Keratinocyte (primary cell): ENCODE results near the gene CRYL1. TPM values are rescaled to one million over a fixed set of nuclear protein-coding genes. Genes with fewer than 3 reads are reported as not detected.

Experiments
- DNase-seq: peaks from one replicate; pipeline ENCODE4 v3.0.0-alpha.2; 2011; ENCODE audit warnings: low read depth, missing footprints, low spot score
- FAIRE-seq: peaks from 2 replicates; lab custom pipeline; 2011; peaks lifted over from hg19 to GRCh38; lab: Jason Lieb, UNC
- H2AFZ ChIP-seq: 2 replicates; pipeline ENCODE4 v1.6.0; 2012; ENCODE audit warnings: low read length, control low read depth, inconsistent platforms; ENCODE audit not compliant: control insufficient read depth
- H3K27ac ChIP-seq: 2 replicates; pipeline ENCODE4 v1.5.1; 2011; ENCODE audit warnings: low read length; ENCODE audit not compliant: control insufficient read depth, insufficient read depth
- H3K27me3 ChIP-seq: 3 replicates; pipeline ENCODE4 v1.6.0; 2011; ENCODE audit warnings: low read length; ENCODE audit not compliant: control insufficient read depth, insufficient read depth; ENCODE audit errors: extremely low read depth
- H3K36me3 ChIP-seq, 2 experiments: 2 replicates in 1 of 2; 3 replicates in 1 of 2; pipeline ENCODE4 v1.5.1; 2011; ENCODE audit warnings: low read length in 2 of 2, mild to moderate bottlenecking in 1 of 2; ENCODE audit not compliant: control insufficient read depth in 2 of 2, insufficient read depth in 2 of 2; ENCODE audit errors: extremely low read depth in 1 of 2
- H3K4me1 ChIP-seq: 3 replicates; pipeline ENCODE4 v1.5.1; 2011; ENCODE audit warnings: low read length; ENCODE audit not compliant: control insufficient read depth, insufficient read depth; ENCODE audit errors: extremely low read depth
- H3K4me2 ChIP-seq: 3 replicates; pipeline ENCODE4 v1.6.0; 2011; ENCODE audit warnings: low read depth, low read length; ENCODE audit not compliant: control insufficient read depth, insufficient read depth; ENCODE audit errors: extremely low read depth
- H3K4me3 ChIP-seq, 3 experiments: fragments of 200-600 bp in 1 of 3; sonication (generic) in 1 of 3; 2 replicates in 2 of 3; 3 replicates in 1 of 3; pipeline ENCODE4 v1.5.1; 2011 to 2016; ENCODE audit warnings: low read length in 3 of 3, mild to moderate bottlenecking in 3 of 3, control low read depth in 2 of 3, inconsistent platforms in 1 of 3, low read depth in 1 of 3, mixed read lengths in 1 of 3, mixed run types in 1 of 3, moderate library complexity in 1 of 3; ENCODE audit not compliant: control insufficient read depth in 2 of 3, insufficient read depth in 2 of 3; ENCODE audit errors: extremely low read depth in 1 of 3
- H3K79me2 ChIP-seq: 2 replicates; pipeline ENCODE4 v1.6.0; 2012; ENCODE audit warnings: low read length; ENCODE audit not compliant: control insufficient read depth, insufficient read depth
- H3K9ac ChIP-seq: 3 replicates; pipeline ENCODE4 v1.6.0; 2011; ENCODE audit warnings: low read length; ENCODE audit not compliant: control insufficient read depth, insufficient read depth; ENCODE audit errors: extremely low read depth
- H3K9me1 ChIP-seq: 3 replicates; pipeline ENCODE4 v1.6.0; 2011; ENCODE audit warnings: low read length; ENCODE audit not compliant: control insufficient read depth, insufficient read depth; ENCODE audit errors: extremely low read depth
- H3K9me3 ChIP-seq: 2 replicates; pipeline ENCODE4 v1.5.1; 2012; ENCODE audit warnings: low read depth, low read length; ENCODE audit not compliant: control insufficient read depth
- H4K20me1 ChIP-seq: 3 replicates; pipeline ENCODE4 v1.6.0; 2011; ENCODE audit warnings: low read length; ENCODE audit not compliant: control insufficient read depth, insufficient read depth; ENCODE audit errors: extremely low read depth
- EZH2 ChIP-seq: IDR thresholded peaks from one replicate; pipeline ENCODE4 v1.6.1; 2012; ENCODE audit warnings: inconsistent platforms, mild to moderate bottlenecking, low read length, moderate library complexity
- dilution Hi-C: fragments of 300-500 bp; cut with MboI; formaldehyde crosslinking; loops from one replicate; pipeline ENCODE4 v1.7.0; 2020; ENCODE audit warnings: low sequenced_read_pairs; ENCODE audit not compliant: extremely low pct_ligation_motif_present
- polyA plus RNA-seq, 5 experiments: library from polyadenylated mRNA; depleted of rRNA in 3 of 5; stranded (reverse) in 3 of 5; stranded (forward) in 1 of 5; unstranded in 1 of 5; fragments of >200 nt; gene quantifications; 1 replicate in 1 of 5; 2 replicates in 3 of 5; 3 replicates in 1 of 5; pipeline versions ENCODE4 v1.2.1 to v1.2.3, GENCODE V29; 2011 to 2012; ENCODE audit warnings: missing spikeins in 2 of 5, low read depth in 1 of 5, low replicate concordance in 1 of 5
- TF ChIP-seq, protein P1 (sequence below), 3 experiments: IDR thresholded peaks in 1 of 3; conservative IDR thresholded peaks in 1 of 3; optimal IDR thresholded peaks in 1 of 3; 2 replicates in 2 of 3; 3 replicates in 1 of 3; pipeline versions ENCODE3 to v1.5.1; 2011; ENCODE audit warnings: low read length in 3 of 3, mild to moderate bottlenecking in 3 of 3, moderate library complexity in 2 of 3, control low read depth in 1 of 3, inconsistent platforms in 1 of 3; ENCODE audit not compliant: insufficient read depth in 2 of 3; ENCODE audit errors: extremely low read depth in 1 of 3

The CRYL1 gene
- polyA plus RNA-seq, 1 donor (not counting 4 experiments of a cell fraction or from before 2014, with no cell fraction given), result 27.2 TPM

DNA sequence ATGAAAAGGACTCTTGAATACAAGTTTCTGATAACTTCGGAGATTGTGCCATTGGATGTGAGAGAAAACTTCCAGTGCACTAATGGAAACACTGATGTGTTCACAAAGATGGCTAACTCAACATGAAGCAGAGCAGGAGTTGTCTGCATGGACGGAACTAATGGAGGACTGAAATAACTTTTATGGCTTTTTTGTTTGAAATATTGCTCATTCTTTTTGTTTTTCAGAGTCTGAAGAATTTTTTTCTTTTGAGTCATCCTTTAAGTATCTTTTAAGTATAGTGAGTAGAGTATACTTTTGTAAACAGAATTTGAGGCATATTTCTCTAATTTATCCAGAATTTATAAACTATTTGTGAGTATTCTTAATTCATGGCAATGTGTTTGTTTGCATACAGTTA lies 25.7 kb downstream of the CRYL1 start:
- H3K79me2 ChIP-seq, result no peaks in the 10 kb centered on the region
- no peak overlapping the region for H3K9ac ChIP-seq
- no peaks in the 10 kb centered on the region for H3K9me3 ChIP-seq
- peaks cover 5% of the 10 kb centered on the region for H3K4me1 ChIP-seq
- DNase-seq (no peak), FAIRE-seq (no peak)
- H3K4me3 ChIP-seq, result no peak overlapping the region
- H3K4me2 ChIP-seq, result no peak overlapping the region
- H2AFZ ChIP-seq, result no peak overlapping the region
- TF ChIP-seq EZH2, result no peak
- no peaks in the 10 kb centered on the region for H3K9me1 ChIP-seq
- H3K36me3 ChIP-seq, result peaks cover 0 to 1% of the 10 kb centered on the region in 2 experiments
- no peak overlapping the region for H3K27ac ChIP-seq
- no peaks in the 10 kb centered on the region for H3K27me3 ChIP-seq
- dilution Hi-C loops, result loop anchor here (25.0 kb wide), 1 partner anchor 313 kb away; the partner anchor contains the start of gene GJB2
- no peaks in the 10 kb centered on the region for H4K20me1 ChIP-seq

DNA sequence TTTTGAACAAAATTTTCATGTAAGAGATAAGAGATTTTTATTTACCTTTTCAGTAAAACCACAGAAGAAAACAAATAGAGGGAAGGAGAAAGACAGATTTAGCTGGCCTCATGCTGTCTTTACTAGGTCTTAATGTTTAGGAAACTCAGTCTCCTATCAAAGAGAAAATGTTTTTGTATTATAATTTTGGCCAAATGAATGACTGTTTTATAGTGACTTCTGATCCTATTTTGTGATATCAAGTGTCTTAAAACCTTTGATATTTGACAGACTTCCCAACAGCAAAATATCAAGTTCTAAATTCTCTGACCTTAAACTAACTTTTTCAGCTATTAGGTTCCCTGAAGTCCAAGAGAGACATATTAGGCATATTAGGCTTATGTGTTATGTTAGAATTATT lies 27.0 kb downstream of the CRYL1 start:
- no peak overlapping the region for H3K27ac ChIP-seq
- no peaks in the 10 kb centered on the region for H3K9me1 ChIP-seq
- no peak overlapping the region for H3K9ac ChIP-seq
- dilution Hi-C loops, result loop anchor here (25.0 kb wide), 1 partner anchor 311 kb away; the partner anchor contains the start of gene GJB2
- peaks cover 0 to 1% of the 10 kb centered on the region in 2 experiments for H3K36me3 ChIP-seq
- H3K4me2 ChIP-seq, result no peak overlapping the region
- FAIRE-seq (no peak), DNase-seq (no peak)
- no peak overlapping the region for H3K4me3 ChIP-seq
- no peaks in the 10 kb centered on the region for H4K20me1 ChIP-seq
- H3K79me2 ChIP-seq, result no peaks in the 10 kb centered on the region
- peaks cover 13% of the 10 kb centered on the region for H3K4me1 ChIP-seq
- no peaks in the 10 kb centered on the region for H3K27me3 ChIP-seq
- TF ChIP-seq EZH2, result no peak
- TF ChIP-seq, protein P1, sequence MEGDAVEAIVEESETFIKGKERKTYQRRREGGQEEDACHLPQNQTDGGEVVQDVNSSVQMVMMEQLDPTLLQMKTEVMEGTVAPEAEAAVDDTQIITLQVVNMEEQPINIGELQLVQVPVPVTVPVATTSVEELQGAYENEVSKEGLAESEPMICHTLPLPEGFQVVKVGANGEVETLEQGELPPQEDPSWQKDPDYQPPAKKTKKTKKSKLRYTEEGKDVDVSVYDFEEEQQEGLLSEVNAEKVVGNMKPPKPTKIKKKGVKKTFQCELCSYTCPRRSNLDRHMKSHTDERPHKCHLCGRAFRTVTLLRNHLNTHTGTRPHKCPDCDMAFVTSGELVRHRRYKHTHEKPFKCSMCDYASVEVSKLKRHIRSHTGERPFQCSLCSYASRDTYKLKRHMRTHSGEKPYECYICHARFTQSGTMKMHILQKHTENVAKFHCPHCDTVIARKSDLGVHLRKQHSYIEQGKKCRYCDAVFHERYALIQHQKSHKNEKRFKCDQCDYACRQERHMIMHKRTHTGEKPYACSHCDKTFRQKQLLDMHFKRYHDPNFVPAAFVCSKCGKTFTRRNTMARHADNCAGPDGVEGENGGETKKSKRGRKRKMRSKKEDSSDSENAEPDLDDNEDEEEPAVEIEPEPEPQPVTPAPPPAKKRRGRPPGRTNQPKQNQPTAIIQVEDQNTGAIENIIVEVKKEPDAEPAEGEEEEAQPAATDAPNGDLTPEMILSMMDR (optimal IDR thresholded peaks at IDR 0.05 in 1 of 3, IDR thresholded peaks at IDR 0.05 in 1 of 3, conservative IDR thresholded peaks at IDR 0.05 in 1 of 3; ENCODE audit: extremely low read depth in 1 of 3, insufficient read depth in 2 of 3, low read length in 3 of 3), result no peak
- no peak overlapping the region for H2AFZ ChIP-seq
- no peaks in the 10 kb centered on the region for H3K9me3 ChIP-seq

DNA sequence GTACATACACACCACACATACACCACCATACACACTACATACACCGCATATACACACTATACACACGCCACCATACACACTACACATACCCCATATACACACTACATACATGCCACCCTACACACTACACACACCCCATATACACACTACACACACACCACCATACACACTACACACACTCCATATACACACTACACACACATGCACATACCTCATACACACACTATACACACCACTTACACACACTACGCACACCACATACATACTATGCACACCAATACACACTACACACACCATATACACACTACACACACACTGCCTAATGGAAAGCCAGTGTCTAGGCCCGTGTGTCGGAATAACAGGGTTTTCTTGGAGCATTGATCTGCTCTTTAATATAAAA lies 27.5 kb downstream of the CRYL1 start:
- DNase-seq (no peak), FAIRE-seq (no peak)
- Histone ChIP-seq H3K4me1 (peaks cover 13% of the 10 kb centered on the region), H4K20me1 (no peaks in the 10 kb centered on the region), H3K4me2 (no peak overlapping the region), H3K27me3 (no peaks in the 10 kb centered on the region), H3K79me2 (no peaks in the 10 kb centered on the region), H3K4me3 (no peak overlapping the region), H3K36me3 (no peaks in the 10 kb centered on the region), H3K9ac (no peak overlapping the region), H3K9me1 (no peaks in the 10 kb centered on the region), H3K9me3 (no peaks in the 10 kb centered on the region), H3K27ac (no peak overlapping the region), H2AFZ (no peak overlapping the region)
- no peak for TF ChIP-seq EZH2
- TF ChIP-seq, protein P1 (optimal IDR thresholded peaks at IDR 0.05 in 1 of 3, IDR thresholded peaks at IDR 0.05 in 1 of 3, conservative IDR thresholded peaks at IDR 0.05 in 1 of 3; ENCODE audit: extremely low read depth in 1 of 3, insufficient read depth in 2 of 3, low read length in 3 of 3), result no peak
- dilution Hi-C loops, result loop anchor here (25.0 kb wide), 1 partner anchor 311 kb away; the partner anchor contains the start of gene GJB2
